SK-N-SH (cell line): ENCODE results near the gene MB. TPM values are rescaled to one million over a fixed set of nuclear protein-coding genes. Genes with fewer than 3 reads are reported as not detected.
A peak's percentile ranks its signal among the peaks of the same experiment; 100 is the strongest.

Source experiments
- CTCF ChIA-PET: fragments of 300-600, 350-600 bp; formaldehyde crosslinking; extraction: SDS; loops from one replicate; lab custom pipeline; 2021; lab: Yijun Ruan, JAX
- POLR2A ChIA-PET: fragments of 350-600 bp; sonication (Branson Sonifier 250); formaldehyde crosslinking; extraction: SDS; loops from one replicate; lab custom pipeline; 2020; ENCODE audit warnings: antibody characterized with exemption, inconsistent platforms; lab: Yijun Ruan, JAX
- DNase-seq: peaks from one replicate; pipeline ENCODE4 v3.0.0; 2012
- H2AFZ ChIP-seq: fragments of 200-600 bp; sonication (generic); 2 replicates; pipeline ENCODE4 v1.8.1; 2016; ENCODE audit warnings: antibody characterized with exemption, mild to moderate bottlenecking, low read depth
- H3F3A ChIP-seq: fragments of 200-600 bp; sonication (generic); replicated peaks from 2 replicates; pipeline ENCODE3; 2016; ENCODE audit warnings: antibody characterized with exemption, mild to moderate bottlenecking; ENCODE audit not compliant: insufficient read depth
- H3K27ac ChIP-seq, 2 experiments: fragments of 200-500 bp in 1 of 2; fragments of 200-600 bp in 1 of 2; sonication (Bioruptor generic) in 1 of 2; sonication (generic), shearing (Covaris generic) in 1 of 2; 2 replicates each; pipeline versions ENCODE4 v1.5.1 to v1.6.1; 2014 to 2016; ENCODE audit warnings: low read depth in 2 of 2, inconsistent platforms in 1 of 2, low read length in 1 of 2, mild to moderate bottlenecking in 1 of 2, mixed read lengths in 1 of 2
- H3K27me3 ChIP-seq: fragments of 200-600 bp; sonication (generic), shearing (Covaris generic); 2 replicates; pipeline ENCODE4 v1.6.1; 2016; ENCODE audit warnings: mixed run types; ENCODE audit not compliant: insufficient read depth
- H3K36me3 ChIP-seq, 2 experiments: fragments of 200-500 bp in 1 of 2; fragments of 200-600 bp in 1 of 2; sonication (Bioruptor generic) in 1 of 2; sonication (generic) in 1 of 2; replicated peaks in 1 of 2; 2 replicates each; pipeline versions ENCODE3 to v1.5.1; 2014 to 2016; ENCODE audit warnings: low read length in 1 of 2, mild to moderate bottlenecking in 1 of 2; ENCODE audit not compliant: insufficient read depth in 2 of 2, control insufficient read depth in 1 of 2
- H3K4me1 ChIP-seq, 2 experiments: fragments of 200-500 bp in 1 of 2; fragments of 200-600 bp in 1 of 2; sonication (Bioruptor generic) in 1 of 2; sonication (generic), shearing (Covaris generic) in 1 of 2; 2 replicates each; pipeline versions ENCODE4 v1.5.1 to v1.6.1; 2014 to 2016; ENCODE audit warnings: low read depth in 1 of 2, low read length in 1 of 2, mixed run types in 1 of 2; ENCODE audit not compliant: insufficient read depth in 2 of 2, control insufficient read depth in 1 of 2
- H3K4me2 ChIP-seq: fragments of 200-600 bp; sonication (generic), shearing (Covaris generic); 2 replicates; pipeline ENCODE4 v1.6.1; 2017; ENCODE audit warnings: mixed run types
- H3K4me3 ChIP-seq, 2 experiments: fragments of 200-500 bp in 1 of 2; fragments of 200-600 bp in 1 of 2; sonication (Bioruptor generic) in 1 of 2; sonication (generic), shearing (Covaris generic) in 1 of 2; 2 replicates each; pipeline versions ENCODE4 v1.5.1 to v1.8.1; 2014 to 2016; ENCODE audit warnings: low read depth in 2 of 2, inconsistent platforms in 1 of 2, low read length in 1 of 2, mild to moderate bottlenecking in 1 of 2, mixed read lengths in 1 of 2, moderate library complexity in 1 of 2
- H3K79me2 ChIP-seq: fragments of 200-600 bp; sonication (generic); 2 replicates; pipeline ENCODE4 v1.8.1; 2017; ENCODE audit warnings: mild to moderate bottlenecking; ENCODE audit not compliant: insufficient read depth
- H3K9ac ChIP-seq: fragments of 200-600 bp; sonication (generic); 2 replicates; pipeline ENCODE4 v1.6.1; 2017; ENCODE audit warnings: mixed run types
- H3K9me2 ChIP-seq: fragments of 200-600 bp; sonication (generic); 2 replicates; pipeline ENCODE4 v1.6.1; 2017; ENCODE audit warnings: mixed run types
- H3K9me3 ChIP-seq: fragments of 200-600 bp; sonication (generic); 2 replicates; pipeline ENCODE4 v1.6.1; 2017; ENCODE audit warnings: mixed run types, mild to moderate bottlenecking, moderate library complexity
- H4K20me1 ChIP-seq: fragments of 200-600 bp; sonication (generic); 2 replicates; pipeline ENCODE4 v1.6.1; 2017; ENCODE audit warnings: mild to moderate bottlenecking, mixed run types; ENCODE audit not compliant: insufficient read depth
- CHD2 ChIP-seq: fragments of 150-350 bp; IDR thresholded peaks from 2 replicates; pipeline ENCODE4 v1.6.1; 2018; ENCODE audit warnings: low read length; ENCODE audit not compliant: partially characterized antibody
- CTCF ChIP-seq: fragments of 200-600 bp; sonication (generic); IDR thresholded peaks from 2 replicates; pipeline ENCODE4 v1.6.1; 2017; ENCODE audit warnings: antibody characterized with exemption, mild to moderate bottlenecking, moderate library complexity
- ELF1 ChIP-seq: IDR thresholded peaks from 2 replicates; pipeline ENCODE4 v1.4.0; 2012
- EP300 ChIP-seq, 2 experiments: IDR thresholded peaks; 2 replicates each; pipeline versions ENCODE4 v1.4.0 to v1.6.1; 2012; ENCODE audit warnings: borderline replicate concordance in 1 of 2, low read depth in 1 of 2, low read length in 1 of 2
- FOXJ3 ChIP-seq: sonication (generic); formaldehyde crosslinking; IDR thresholded peaks from 2 replicates; pipeline ENCODE4 v1.5.1; 2020; ENCODE audit warnings: mild to moderate bottlenecking, missing genetic modification reagents
- FOXM1 ChIP-seq: IDR thresholded peaks from 2 replicates; pipeline ENCODE4 v1.4.0; 2012; ENCODE audit warnings: low read depth, mild to moderate bottlenecking
- GABPA ChIP-seq: IDR thresholded peaks from 2 replicates; pipeline ENCODE4 v1.4.0; 2012; ENCODE audit warnings: low read depth, mild to moderate bottlenecking
- GATA2 ChIP-seq: sonication (generic); formaldehyde crosslinking; IDR thresholded peaks from 2 replicates; pipeline ENCODE4 v1.5.0; 2020; ENCODE audit warnings: mild to moderate bottlenecking, missing genetic modification reagents
- JUND ChIP-seq: IDR thresholded peaks from 2 replicates; pipeline ENCODE4 v1.4.0; 2012
- MXI1 ChIP-seq: IDR thresholded peaks from 2 replicates; pipeline ENCODE4 v1.6.1; 2012; ENCODE audit warnings: mild to moderate bottlenecking, low read depth, low read length, improper control_type of control experiment
- NRF1 ChIP-seq: IDR thresholded peaks from 2 replicates; pipeline ENCODE4 v1.6.1; 2012; ENCODE audit warnings: low read depth, mild to moderate bottlenecking, low read length
- RAD21 ChIP-seq: IDR thresholded peaks from 2 replicates; pipeline ENCODE4 v1.6.1; 2012; ENCODE audit warnings: mild to moderate bottlenecking, low read length
- RCOR1 ChIP-seq: fragments of 150-350 bp; IDR thresholded peaks from 2 replicates; pipeline ENCODE4 v1.6.1; 2017; ENCODE audit warnings: antibody characterized with exemption, low read length
- RFX5 ChIP-seq: IDR thresholded peaks from 2 replicates; pipeline ENCODE4 v1.6.1; 2012; ENCODE audit warnings: mild to moderate bottlenecking, improper control_type of control experiment, low read length
- SMC3 ChIP-seq: IDR thresholded peaks from 2 replicates; pipeline ENCODE4 v1.6.1; 2012; ENCODE audit warnings: low read depth, low read length, improper control_type of control experiment
- TCF12 ChIP-seq: IDR thresholded peaks from 2 replicates; pipeline ENCODE4 v1.4.0; 2012
- TEAD4 ChIP-seq: IDR thresholded peaks from 2 replicates; pipeline ENCODE4 v1.4.0; 2012; ENCODE audit warnings: mild to moderate bottlenecking, borderline replicate concordance; ENCODE audit not compliant: insufficient read depth
- YY1 ChIP-seq: IDR thresholded peaks from 2 replicates; pipeline ENCODE4 v1.4.0; 2012; ENCODE audit warnings: low read depth, mild to moderate bottlenecking
- WGBS: methylation state at CpG from one replicate; pipeline ENCODE4 v1.1.6; 2017; ENCODE audit warnings: low lambda C conversion rate; 5-methylcytosine and 5-hydroxymethylcytosine counted together
- polyA plus RNA-seq, 3 experiments: library from polyadenylated mRNA; depleted of rRNA; stranded (reverse); fragments of >200 nt; gene quantifications; 2 replicates each; pipeline ENCODE4 v1.2.3, GENCODE V29; 2012
- TF ChIP-seq, protein P1 (sequence below): IDR thresholded peaks from 2 replicates; pipeline ENCODE4 v1.4.0; 2012; ENCODE audit warnings: low read depth
- TF ChIP-seq, protein P2 (sequence below): fragments of 150-350 bp; IDR thresholded peaks from 2 replicates; pipeline ENCODE4 v1.6.1; 2016; ENCODE audit warnings: mild to moderate bottlenecking, low read depth, low read length
- TF ChIP-seq, protein P3 (sequence below): IDR thresholded peaks from 2 replicates; pipeline ENCODE4; 2012

The MB gene
- polyA plus RNA-seq, 1 of the 3 experiments (the other 2 are of a cell fraction), result 0.95 TPM

- TF ChIP-seq, protein P1, sequence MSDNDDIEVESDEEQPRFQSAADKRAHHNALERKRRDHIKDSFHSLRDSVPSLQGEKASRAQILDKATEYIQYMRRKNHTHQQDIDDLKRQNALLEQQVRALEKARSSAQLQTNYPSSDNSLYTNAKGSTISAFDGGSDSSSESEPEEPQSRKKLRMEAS, result peak; percentile 70
- TF ChIP-seq JUND (no peak), FOXM1 (no peak), CHD2 (peak; percentile 81), RCOR1 (peak; percentile 95), FOXJ3 (CRISPR knock-in tag) (peak; percentile 73), RFX5 (no peak; the same call in 1 of the 2 replicates), TCF12 (peak; percentile 90), YY1 (no peak)
- TF ChIP-seq, protein P2, sequence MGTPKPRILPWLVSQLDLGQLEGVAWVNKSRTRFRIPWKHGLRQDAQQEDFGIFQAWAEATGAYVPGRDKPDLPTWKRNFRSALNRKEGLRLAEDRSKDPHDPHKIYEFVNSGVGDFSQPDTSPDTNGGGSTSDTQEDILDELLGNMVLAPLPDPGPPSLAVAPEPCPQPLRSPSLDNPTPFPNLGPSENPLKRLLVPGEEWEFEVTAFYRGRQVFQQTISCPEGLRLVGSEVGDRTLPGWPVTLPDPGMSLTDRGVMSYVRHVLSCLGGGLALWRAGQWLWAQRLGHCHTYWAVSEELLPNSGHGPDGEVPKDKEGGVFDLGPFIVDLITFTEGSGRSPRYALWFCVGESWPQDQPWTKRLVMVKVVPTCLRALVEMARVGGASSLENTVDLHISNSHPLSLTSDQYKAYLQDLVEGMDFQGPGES, result no peak
Observed at GRCh38 chr22:35638410-35638809, 21.3 kb upstream of the MB start (continued).

GRCh38 chr22:35638001-35638400 is 20.9 kb upstream of the MB start:
- Histone ChIP-seq H3K9ac (peak overlapping the region; percentile 60; the same call in 1 of the 2 replicates), H3K4me2 (0 out of 2 replicates have a peak overlapping the region, but pooled peaks have one; percentile 24), H3K27me3 (no peaks in the 10 kb centered on the region), H3K36me3 (no peaks in the 10 kb centered on the region), H2AFZ (peak overlapping the region; percentile 91), H3K27ac (peak overlapping the region; percentile 70 to 95; a peak in 3 of 4 replicates), H3K4me1 (peaks cover 7 to 29% of the 10 kb centered on the region in 2 experiments; a peak in 2 of 4 replicates), H3K79me2 (no peaks in the 10 kb centered on the region), H3K4me3 (no peak overlapping the region), H3K9me2 (no peaks in the 10 kb centered on the region), H4K20me1 (no peaks in the 10 kb centered on the region), H3K9me3 (no peaks in the 10 kb centered on the region), H3F3A (no peaks in the 10 kb centered on the region)
- WGBS, result 62% methylated on average over 5 of the region's 5 CpGs
- CTCF ChIA-PET, result interaction anchor here (1.4 to 2.9 kb wide), 4 partner anchors 11 to 486 kb away, joined by 3 to 12 read pairs (median 5); no protein-coding TSS in a partner anchor
- TF ChIP-seq RAD21 (no peak), YY1 (no peak), SMC3 (no peak), CTCF (no peak), FOXM1 (no peak), GABPA (no peak), RCOR1 (no peak), RFX5 (no peak), ELF1 (no peak), JUND (no peak), EP300 (IDR thresholded peaks at IDR 0.05; ENCODE audit: borderline replicate concordance in 1 of 2, low read depth in 1 of 2, low read length in 1 of 2) (no peak), GATA2 (no peak; the same call in 1 of the 2 replicates), MXI1 (no peak), TEAD4 (no peak), NRF1 (no peak)
- TF ChIP-seq, protein P2, result no peak
- TF ChIP-seq, protein P3, sequence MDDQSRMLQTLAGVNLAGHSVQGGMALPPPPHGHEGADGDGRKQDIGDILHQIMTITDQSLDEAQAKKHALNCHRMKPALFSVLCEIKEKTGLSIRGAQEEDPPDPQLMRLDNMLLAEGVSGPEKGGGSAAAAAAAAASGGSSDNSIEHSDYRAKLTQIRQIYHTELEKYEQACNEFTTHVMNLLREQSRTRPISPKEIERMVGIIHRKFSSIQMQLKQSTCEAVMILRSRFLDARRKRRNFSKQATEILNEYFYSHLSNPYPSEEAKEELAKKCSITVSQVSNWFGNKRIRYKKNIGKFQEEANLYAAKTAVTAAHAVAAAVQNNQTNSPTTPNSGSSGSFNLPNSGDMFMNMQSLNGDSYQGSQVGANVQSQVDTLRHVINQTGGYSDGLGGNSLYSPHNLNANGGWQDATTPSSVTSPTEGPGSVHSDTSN, result no peak
- no peak for DNase-seq
- POLR2A ChIA-PET, result no interaction called here
